D721Med (cell line): ENCODE results near the gene PLCXD3.

Experiments
- DNase-seq: peaks from one replicate; pipeline ENCODE4 v3.0.0; 2011; ENCODE audit warnings: low spot score; ENCODE audit not compliant: insufficient read length
- FAIRE-seq: peaks from 2 replicates; lab custom pipeline; 2011; peaks lifted over from hg19 to GRCh38; lab: Jason Lieb, UNC
- CTCF ChIP-seq: IDR thresholded peaks from 2 replicates; pipeline ENCODE4 v1.5.1; 2012; ENCODE audit warnings: mild to moderate bottlenecking, control low read depth; ENCODE audit not compliant: insufficient read depth; ENCODE audit errors: missing control alignments

Gene PLCXD3

GRCh38 chr5:41427505-41427904 is 82.9 kb downstream of the PLCXD3 start:
- DNase-seq (no peak), FAIRE-seq (no peak)
- TF ChIP-seq CTCF: no peak

- TF ChIP-seq CTCF: no peak
- no peak for FAIRE-seq
These were observed 84.7 kb downstream of the PLCXD3 start for GRCh38 chr5:41425736-41426135.

GRCh38 chr5:41420492-41421067 is 89.8 kb downstream of the PLCXD3 start:
- FAIRE-seq (no peak), DNase-seq (no peak)
- TF ChIP-seq CTCF: no peak

More at GRCh38 chr5:41425736-41426135, 84.7 kb downstream of the PLCXD3 start:
- no peak for DNase-seq

- DNase-seq (no peak), FAIRE-seq (no peak)
- TF ChIP-seq CTCF: no peak
These were observed 92.0 kb downstream of the PLCXD3 start for GRCh38 chr5:41418220-41419031.

GRCh38 chr5:41416336-41416735 is 94.1 kb downstream of the PLCXD3 start:
- TF ChIP-seq CTCF: no peak
- DNase-seq (no peak), FAIRE-seq (no peak)

GRCh38 chr5:41415242-41415641 is 95.2 kb downstream of the PLCXD3 start:
- no peak for TF ChIP-seq CTCF
- FAIRE-seq: no peak

GRCh38 chr5:41414598-41414997 is 95.8 kb downstream of the PLCXD3 start:
- no peak for TF ChIP-seq CTCF
- DNase-seq: no peak
- FAIRE-seq: no peak

More at GRCh38 chr5:41415242-41415641, 95.2 kb downstream of the PLCXD3 start:
- DNase-seq: no peak
